ENCODE results near the gene MIOS.
"Not testable (repeated sequence)": the region's sequence is repeated elsewhere in the genome, so short reads cannot be mapped to it uniquely, and the experiment has no call there.

The MIOS gene

GRCh38 chr7:7651479-7651878 lies 84.8 kb downstream of the MIOS start:
- DNase-seq: no peak

- DNase-seq: no peak
These were observed 86.3 kb downstream of the MIOS start for GRCh38 chr7:7652798-7653540.

- no peak for DNase-seq
These were observed 87.0 kb downstream of the MIOS start for GRCh38 chr7:7653593-7654187.

GRCh38 chr7:7654964-7655715 lies 88.5 kb downstream of the MIOS start:
- DNase-seq: no peak

GRCh38 chr7:7656459-7656858 lies 89.8 kb downstream of the MIOS start:
- not testable (repeated sequence) for DNase-seq

Measured in right hindlimb (tissue), 1 donor.